Uterus (tissue), 2 donors: ENCODE measurements around the gene TYROBP.

ENCODE experiments used
- POLR2A ChIP-seq, 2 donors: fragments of 450-650 bp; IDR thresholded peaks; one replicate each; pipeline ENCODE4 v1.6.1; 2016; ENCODE audit warnings: antibody characterized with exemption in 2 of 2, mild to moderate bottlenecking in 1 of 2, moderate library complexity in 1 of 2
- TF ChIP-seq, protein P1 (sequence below), 4 experiments: fragments of 200-600 bp in 2 of 4; fragments of 450-650 bp in 2 of 4; sonication (generic) in 2 of 4; IDR thresholded peaks; one replicate each; pipeline ENCODE4 v1.5.1; 2016 to 2019; ENCODE audit warnings: antibody characterized with exemption in 4 of 4, mild to moderate bottlenecking in 2 of 4, moderate library complexity in 1 of 4

DNA sequence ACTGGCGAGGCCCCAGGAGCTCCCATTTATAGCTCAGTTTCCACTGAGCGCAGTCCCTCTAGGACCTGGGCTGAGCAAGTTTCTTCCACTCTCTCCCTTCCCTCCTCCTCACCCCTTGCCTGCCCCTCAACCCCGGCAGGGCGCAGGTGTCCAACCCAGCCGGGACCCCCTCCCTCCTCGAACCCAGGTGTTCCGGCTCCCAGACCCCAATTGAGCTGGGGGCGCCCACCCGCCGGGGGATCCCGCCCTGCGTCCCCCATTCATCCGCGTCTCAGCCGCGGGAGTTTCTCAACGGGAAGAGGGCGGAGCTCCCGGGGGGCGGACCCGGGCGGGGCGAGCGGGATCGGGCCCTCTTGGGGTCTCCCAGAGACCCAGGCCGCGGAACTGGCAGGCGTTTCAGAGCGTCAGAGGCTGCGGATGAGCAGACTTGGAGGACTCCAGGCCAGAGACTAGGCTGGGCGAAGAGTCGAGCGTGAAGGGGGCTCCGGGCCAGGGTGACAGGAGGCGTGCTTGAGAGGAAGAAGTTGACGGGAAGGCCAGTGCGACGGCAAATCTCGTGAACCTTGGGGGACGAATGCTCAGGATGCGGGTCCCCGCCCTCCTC is 51.4 kb downstream of the TYROBP start, which contains the start of gene KIRREL2:
- TF ChIP-seq, protein P1, sequence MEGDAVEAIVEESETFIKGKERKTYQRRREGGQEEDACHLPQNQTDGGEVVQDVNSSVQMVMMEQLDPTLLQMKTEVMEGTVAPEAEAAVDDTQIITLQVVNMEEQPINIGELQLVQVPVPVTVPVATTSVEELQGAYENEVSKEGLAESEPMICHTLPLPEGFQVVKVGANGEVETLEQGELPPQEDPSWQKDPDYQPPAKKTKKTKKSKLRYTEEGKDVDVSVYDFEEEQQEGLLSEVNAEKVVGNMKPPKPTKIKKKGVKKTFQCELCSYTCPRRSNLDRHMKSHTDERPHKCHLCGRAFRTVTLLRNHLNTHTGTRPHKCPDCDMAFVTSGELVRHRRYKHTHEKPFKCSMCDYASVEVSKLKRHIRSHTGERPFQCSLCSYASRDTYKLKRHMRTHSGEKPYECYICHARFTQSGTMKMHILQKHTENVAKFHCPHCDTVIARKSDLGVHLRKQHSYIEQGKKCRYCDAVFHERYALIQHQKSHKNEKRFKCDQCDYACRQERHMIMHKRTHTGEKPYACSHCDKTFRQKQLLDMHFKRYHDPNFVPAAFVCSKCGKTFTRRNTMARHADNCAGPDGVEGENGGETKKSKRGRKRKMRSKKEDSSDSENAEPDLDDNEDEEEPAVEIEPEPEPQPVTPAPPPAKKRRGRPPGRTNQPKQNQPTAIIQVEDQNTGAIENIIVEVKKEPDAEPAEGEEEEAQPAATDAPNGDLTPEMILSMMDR (IDR thresholded peaks at IDR 0.05): no peak
- no peak for TF ChIP-seq POLR2A (IDR thresholded peaks at IDR 0.05)
